HG03442 (cell line): ENCODE results near the gene GPR55.
A peak's percentile ranks its signal among the peaks of the same experiment; 100 is the strongest.

Experiments
- ATAC-seq: cut with Tn5 transposase; IDR thresholded peaks from one replicate; pipeline ENCODE4 v1.9.1; 2021; ENCODE audit warnings: mild to moderate bottlenecking, moderate library complexity; ENCODE audit not compliant: unreplicated experiment

GPR55 gene

GRCh38 chr2:230868947-230869913, 55.8 kb downstream of the GPR55 start:
- no peak for ATAC-seq

- no peak for ATAC-seq
Measured at GRCh38 chr2:230868161-230868946, 56.7 kb downstream of the GPR55 start.

GRCh38 chr2:230866756-230867523, 58.1 kb downstream of the GPR55 start:
- ATAC-seq: no peak

- ATAC-seq: no peak
Measured at GRCh38 chr2:230865766-230866755, 59.0 kb downstream of the GPR55 start.

GRCh38 chr2:230865307-230865765, 59.7 kb downstream of the GPR55 start:
- no peak for ATAC-seq

GRCh38 chr2:230864605-230865306, 60.3 kb downstream of the GPR55 start, which contains the start of gene ITM2C:
ITM2C (plus strand) TSS chr2:230864942; CDS start chr2:230865026, 84 bp downstream.
- ATAC-seq: peak; percentile 74

GRCh38 chr2:230864122-230864604, 60.9 kb downstream of the GPR55 start:
- ATAC-seq: no peak

GRCh38 chr2:230863442-230864121, 61.5 kb downstream of the GPR55 start:
- ATAC-seq: no peak

- ATAC-seq: no peak
Measured at GRCh38 chr2:230863031-230863430, 62.0 kb downstream of the GPR55 start.

- no peak for ATAC-seq
Measured at GRCh38 chr2:230862292-230862691, 62.8 kb downstream of the GPR55 start.

- no peak for ATAC-seq
Measured at GRCh38 chr2:230861552-230862255, 63.3 kb downstream of the GPR55 start.
